Common myeloid progenitor, CD34-positive (primary cell): ENCODE results near the gene BRD2.

Experiments used
- CTCF ChIA-PET: fragments of 350-600 bp; sonication (Branson Sonifier 250); formaldehyde crosslinking; loops from one replicate; lab custom pipeline; 2021; ENCODE audit warnings: antibody characterized with exemption; lab: Charles Lee
- POLR2A ChIA-PET: fragments of 350-600 bp; sonication (Branson Sonifier 250); formaldehyde crosslinking; loops from one replicate; lab custom pipeline; 2021; ENCODE audit warnings: antibody characterized with exemption; lab: Charles Lee
- DNase-seq, 3 donors: peaks; one replicate each; pipeline versions ENCODE4 v3.0.0 to v3.0.0-alpha.2; 2013
- H3K27ac ChIP-seq, 2 experiments: 1 replicate in 1 of 2; 2 replicates in 1 of 2; pipeline ENCODE4 v1.7.0; 2013; ENCODE audit warnings: inconsistent platforms in 2 of 2, low read length in 2 of 2, mild to moderate bottlenecking in 2 of 2, low read depth in 1 of 2, moderate library complexity in 1 of 2; ENCODE audit not compliant: severe bottlenecking in 2 of 2, insufficient read depth in 1 of 2, poor library complexity in 1 of 2
- H3K27me3 ChIP-seq, 5 experiments: replicated peaks in 2 of 5; 1 replicate in 3 of 5; 2 replicates in 2 of 5; pipeline versions ENCODE4 v1.6.1 to v1.7.0; 2013; ENCODE audit warnings: low read length in 4 of 5, mild to moderate bottlenecking in 2 of 5, moderate library complexity in 2 of 5, inconsistent platforms in 1 of 5; ENCODE audit not compliant: insufficient read depth in 5 of 5, control insufficient read depth in 4 of 5
- H3K36me3 ChIP-seq, 4 experiments: 1 replicate in 2 of 4; 2 replicates in 2 of 4; pipeline versions ENCODE4 v1.6.1 to v1.7.0; 2013; ENCODE audit warnings: low read length in 3 of 4, control low read depth in 1 of 4, mild to moderate bottlenecking in 1 of 4; ENCODE audit not compliant: control insufficient read depth in 4 of 4, insufficient read depth in 4 of 4
- H3K4me1 ChIP-seq, 4 experiments: 1 replicate in 3 of 4; 2 replicates in 1 of 4; pipeline versions ENCODE4 v1.6.1 to v1.7.1; 2013; ENCODE audit warnings: low read length in 3 of 4, mild to moderate bottlenecking in 3 of 4, control low read depth in 1 of 4, inconsistent platforms in 1 of 4, moderate library complexity in 1 of 4; ENCODE audit not compliant: control insufficient read depth in 4 of 4, insufficient read depth in 4 of 4; ENCODE audit errors: control extremely low read depth in 1 of 4
- H3K4me3 ChIP-seq, 7 experiments: 1 replicate in 4 of 7; 2 replicates in 3 of 7; pipeline versions ENCODE4 v1.5.1 to v1.7.0; 2013; ENCODE audit warnings: mild to moderate bottlenecking in 7 of 7, low read length in 6 of 7, moderate library complexity in 6 of 7, inconsistent platforms in 2 of 7, low read depth in 2 of 7, control low read depth in 1 of 7; ENCODE audit not compliant: insufficient read depth in 4 of 7, control insufficient read depth in 1 of 7; ENCODE audit errors: extremely low read depth in 1 of 7
- H3K9me3 ChIP-seq, 5 experiments: 1 replicate in 4 of 5; 2 replicates in 1 of 5; pipeline versions ENCODE4 v1.6.1 to v1.7.1; 2013; ENCODE audit warnings: low read length in 4 of 5, mild to moderate bottlenecking in 2 of 5, inconsistent platforms in 1 of 5, low read depth in 1 of 5, moderate library complexity in 1 of 5; ENCODE audit not compliant: control insufficient read depth in 4 of 5, insufficient read depth in 2 of 5; ENCODE audit errors: control extremely low read depth in 1 of 5
- WGBS: methylation state at CpG from one replicate; pipeline ENCODE4 v1.1.5; 2013; ENCODE audit not compliant: insufficient coverage; 5-methylcytosine and 5-hydroxymethylcytosine counted together

BRD2 gene

GRCh38 chr6:33017018-33017417 lies 48.6 kb downstream of the BRD2 start:
- Histone ChIP-seq H3K27me3 (no peaks in the 10 kb centered on the region), H3K4me3 (no peak overlapping the region), H3K9me3 (no peaks in the 10 kb centered on the region), H3K4me1 (peaks cover 21 to 33% (median 31%) of the 10 kb centered on the region in 4 experiments), H3K36me3 (no peaks in the 10 kb centered on the region), H3K27ac (no peak overlapping the region)
- WGBS, result 71% methylated on average over 2 of the region's 4 CpGs
- POLR2A ChIA-PET, result interaction anchor here (0.7 to 1.0 kb wide), 2 partner anchors 12 to 61 kb away, joined by 3 read pairs; no protein-coding TSS in a partner anchor
- DNase-seq, result no peak
- CTCF ChIA-PET, result interaction anchor here (0.8 to 7.6 kb wide), 11 partner anchors 15 to 107 kb away, joined by 3 to 99 read pairs (median 4); partner anchors contain the start of genes HLA-DPA1 and HLA-DPB1

DNA sequence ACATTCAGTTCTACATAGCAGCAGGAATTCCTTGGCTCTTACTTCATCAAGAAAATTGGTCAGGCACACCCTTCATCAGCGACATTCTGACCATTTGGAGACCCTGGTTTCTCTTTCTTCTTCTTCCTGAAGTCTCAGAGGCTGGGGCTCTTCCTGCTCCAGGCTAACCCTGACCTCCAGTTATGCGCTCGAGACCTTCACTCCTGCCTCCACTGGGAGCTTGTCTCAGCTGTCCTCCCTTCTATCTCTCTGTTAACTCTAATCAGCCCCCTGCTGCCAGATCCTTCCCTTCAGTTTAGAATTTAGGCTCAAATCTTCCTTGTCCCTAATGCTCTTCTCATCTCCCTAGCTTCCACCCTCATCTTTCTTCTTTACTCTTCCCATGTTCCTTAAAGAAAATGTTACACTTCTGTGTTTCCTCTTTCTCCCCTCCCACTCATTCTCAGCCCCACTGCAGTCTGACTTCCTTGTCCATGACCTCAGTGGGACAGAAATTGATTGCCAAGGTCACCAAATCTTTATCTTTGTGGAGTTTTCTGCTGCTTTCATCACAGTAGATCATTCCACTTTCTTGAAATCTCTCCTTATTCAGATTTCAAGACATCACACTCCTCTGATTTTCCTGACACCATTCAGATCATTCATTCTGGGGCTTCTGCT lies 49.4 kb downstream of the BRD2 start:
- Histone ChIP-seq H3K27ac (peak overlapping the region in 1 of 2 experiments; percentile 76), H3K27me3 (no peaks in the 10 kb centered on the region), H3K36me3 (no peaks in the 10 kb centered on the region), H3K4me3 (no peak overlapping the region), H3K4me1 (peaks cover 21 to 33% (median 31%) of the 10 kb centered on the region in 4 experiments), H3K9me3 (no peaks in the 10 kb centered on the region)
- POLR2A ChIA-PET, result interaction anchor here (2.2 kb wide), 1 partner anchor 11 kb away, joined by 6 read pairs; no protein-coding TSS in a partner anchor
- CTCF ChIA-PET, result interaction anchor here (0.6 to 7.6 kb wide), 16 partner anchors 10 to 231 kb away, joined by 3 to 99 read pairs (median 4); partner anchors contain the start of genes HLA-DPA1 and HLA-DPB1
- 94% methylated on average over 3 of the region's 3 CpGs for whole genome bisulfite sequencing
- DNase-seq, result no peak

DNA sequence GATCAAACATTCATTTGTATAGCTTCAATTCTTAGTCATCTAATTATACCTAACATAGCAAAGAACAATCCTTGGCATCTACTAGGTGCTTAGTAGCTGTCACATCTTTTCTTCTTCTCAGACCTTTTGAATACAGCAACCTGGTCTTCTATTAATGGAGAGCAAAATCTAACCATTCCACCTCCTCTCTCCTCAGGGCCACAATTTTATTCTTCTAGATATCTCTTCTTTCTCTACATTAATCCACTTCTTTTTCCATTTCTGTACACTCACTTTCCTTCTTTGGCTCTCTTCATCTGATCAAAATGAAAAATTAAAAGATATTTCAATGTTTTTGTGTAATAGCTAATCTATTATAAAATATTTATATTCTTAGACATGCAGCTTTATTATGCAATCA lies 50.0 kb downstream of the BRD2 start:
- H3K4me1 ChIP-seq, result peaks cover 21 to 33% (median 31%) of the 10 kb centered on the region in 4 experiments
- H3K4me3 ChIP-seq, result peak overlapping the region in 2 of 7 experiments; percentile 3 to 40
- no peaks in the 10 kb centered on the region for H3K27me3 ChIP-seq
- POLR2A ChIA-PET, result interaction anchor here (0.6 to 2.2 kb wide), 2 partner anchors 11 to 250 kb away, joined by 4 to 6 read pairs; no protein-coding TSS in a partner anchor
- H3K36me3 ChIP-seq, result no peaks in the 10 kb centered on the region
- CTCF ChIA-PET, result interaction anchor here (0.6 to 7.6 kb wide), 14 partner anchors 10 to 230 kb away, joined by 3 to 99 read pairs (median 4); partner anchors contain the start of genes HLA-DPA1 and HLA-DPB1
- H3K9me3 ChIP-seq, result no peaks in the 10 kb centered on the region
- no peak for DNase-seq
- peak overlapping the region in 1 of 2 experiments; percentile 76 for H3K27ac ChIP-seq

DNA sequence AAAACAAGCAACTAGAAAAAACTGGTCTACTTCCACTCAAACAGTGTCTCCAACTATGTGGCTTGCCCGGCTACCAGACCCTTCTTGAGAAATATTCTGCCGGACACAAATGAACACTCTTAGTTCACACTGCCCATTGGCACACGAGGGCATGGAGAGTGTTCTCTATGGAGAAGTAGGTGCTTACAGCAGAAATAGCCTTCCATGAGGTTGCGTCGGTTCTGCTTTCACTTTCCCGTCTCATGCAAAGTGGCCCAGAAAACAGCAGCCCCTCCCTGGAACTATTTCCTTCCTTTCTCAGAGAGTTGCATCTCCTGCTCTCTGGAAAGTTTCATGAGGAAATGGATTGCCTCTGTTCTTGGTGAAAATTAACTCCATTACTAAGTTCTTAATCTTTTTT lies 50.5 kb downstream of the BRD2 start:
- Histone ChIP-seq H3K9me3 (no peaks in the 10 kb centered on the region), H3K36me3 (no peaks in the 10 kb centered on the region), H3K27ac (peak overlapping the region in 1 of 2 experiments; percentile 76), H3K4me1 (peaks cover 21 to 33% (median 31%) of the 10 kb centered on the region in 4 experiments), H3K27me3 (no peaks in the 10 kb centered on the region), H3K4me3 (peak overlapping the region in 6 of 7 experiments; percentile 3 to 56 (median 36))
- POLR2A ChIA-PET, result interaction anchor here (0.6 to 2.2 kb wide), 2 partner anchors 10 to 250 kb away, joined by 4 to 6 read pairs; no protein-coding TSS in a partner anchor
- DNase-seq, result peak; percentile 51 to 92 (median 80)
- 0% methylated on average over 2 of the region's 6 CpGs for WGBS
- CTCF ChIA-PET, result interaction anchor here (1.3 to 7.6 kb wide), 11 partner anchors 9 to 230 kb away, joined by 3 to 99 read pairs (median 5); partner anchors contain the start of gene HLA-DPA1

DNA sequence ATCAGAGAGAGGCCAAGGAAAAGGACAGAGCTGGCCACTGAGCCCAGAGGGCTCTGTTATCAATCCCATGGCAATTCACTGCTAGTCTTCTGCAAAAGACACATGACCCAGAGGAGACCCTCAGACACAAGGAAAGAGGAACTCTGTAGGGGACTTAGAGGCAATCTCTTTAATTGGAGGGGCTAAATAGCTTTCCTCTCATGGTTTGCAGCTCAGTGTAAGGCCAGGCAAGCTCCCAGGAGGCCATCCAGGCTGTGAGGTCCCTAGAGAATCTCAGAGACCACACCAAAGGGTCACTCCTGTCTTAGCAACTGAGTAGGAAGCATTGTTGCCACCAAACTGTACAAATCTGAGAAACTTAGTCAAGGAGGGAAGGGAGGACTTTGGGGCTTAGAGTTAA lies 51.0 kb downstream of the BRD2 start:
- CTCF ChIA-PET, result interaction anchor here (1.1 to 7.6 kb wide), 9 partner anchors 9 to 155 kb away, joined by 3 to 99 read pairs (median 6); partner anchors contain the start of gene HLA-DPA1
- Histone ChIP-seq H3K27ac (peak overlapping the region in 1 of 2 experiments; percentile 76), H3K4me3 (peak overlapping the region in 6 of 7 experiments; percentile 3 to 56 (median 36)), H3K4me1 (peaks cover 21 to 33% (median 31%) of the 10 kb centered on the region in 4 experiments), H3K36me3 (no peaks in the 10 kb centered on the region), H3K27me3 (no peaks in the 10 kb centered on the region), H3K9me3 (no peaks in the 10 kb centered on the region)
- POLR2A ChIA-PET, result interaction anchor here (2.2 kb wide), 1 partner anchor 10 kb away, joined by 6 read pairs; no protein-coding TSS in a partner anchor
- peak in 2 of 3 donors; percentile 19 to 20 for DNase-seq

DNA sequence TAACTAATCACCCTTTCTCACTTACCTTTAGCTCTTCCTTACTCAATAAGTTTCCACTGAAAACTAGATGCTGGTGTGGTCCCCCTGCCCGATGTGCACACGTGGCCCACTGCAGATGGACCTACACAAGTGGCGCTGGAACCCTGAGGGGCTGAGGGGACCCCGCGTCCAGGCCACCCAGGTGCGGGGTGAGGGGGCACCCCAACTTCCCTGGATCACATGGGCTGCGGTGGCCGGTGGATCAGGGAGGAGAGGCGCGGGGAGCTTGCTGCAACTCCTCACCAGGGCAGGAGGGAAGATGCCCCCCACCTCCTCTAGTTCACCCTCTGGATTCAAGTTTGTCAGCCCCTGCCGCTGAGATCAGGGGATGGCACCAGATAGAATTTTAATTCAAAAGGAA lies 53.5 kb downstream of the BRD2 start:
- WGBS, result 96% methylated on average over 11 of the region's 11 CpGs
- POLR2A ChIA-PET, result no interaction called here

More for the DNA sequence above, 53.5 kb downstream of the BRD2 start:
- Histone ChIP-seq H3K4me1 (peaks cover 21 to 32% (median 29%) of the 10 kb centered on the region in 4 experiments), H3K27ac (no peak overlapping the region), H3K36me3 (no peaks in the 10 kb centered on the region), H3K27me3 (no peaks in the 10 kb centered on the region), H3K9me3 (no peaks in the 10 kb centered on the region), H3K4me3 (no peak overlapping the region)
- no peak for DNase-seq
- CTCF ChIA-PET, result interaction anchor here (1.8 kb wide), 1 partner anchor 59 kb away, joined by 5 read pairs; no protein-coding TSS in a partner anchor
